ENCODE measurements around the gene SORCS3. TPM values are rescaled to one million over a fixed set of nuclear protein-coding genes. Genes with fewer than 3 reads are reported as not detected.

Gene SORCS3
- polyA plus RNA-seq, 4 donors, result 4.2 to 21.8 (median 4.8) TPM

- no peak for DNase-seq (ENCODE audit: low read depth in 4 of 4, low spot score in 3 of 4)
Measured at GRCh38 chr10:104899779-104900178, 258.7 kb downstream of the SORCS3 start.

DNA sequence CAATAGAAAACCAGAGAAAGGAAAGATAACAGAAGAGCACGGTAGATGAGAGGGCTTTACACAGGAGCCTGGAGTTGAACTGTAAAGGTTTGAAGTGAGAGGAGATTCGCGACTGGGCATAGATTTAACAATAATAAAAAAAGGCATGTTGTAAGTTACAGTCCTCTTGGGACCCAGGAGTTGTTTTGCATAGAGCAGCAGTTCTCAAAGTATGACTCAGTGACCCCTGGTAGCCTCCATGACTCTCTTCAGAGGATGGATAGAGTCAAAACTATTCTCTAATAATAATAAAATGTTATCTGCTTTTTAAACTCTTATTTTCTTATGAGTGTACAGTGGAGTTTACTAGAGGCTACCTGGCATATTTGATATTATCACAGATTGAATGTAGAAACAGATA, 262.3 kb downstream of the SORCS3 start:
- DNase-seq (ENCODE audit: low read depth in 4 of 4, low spot score in 3 of 4), result no peak

DNA sequence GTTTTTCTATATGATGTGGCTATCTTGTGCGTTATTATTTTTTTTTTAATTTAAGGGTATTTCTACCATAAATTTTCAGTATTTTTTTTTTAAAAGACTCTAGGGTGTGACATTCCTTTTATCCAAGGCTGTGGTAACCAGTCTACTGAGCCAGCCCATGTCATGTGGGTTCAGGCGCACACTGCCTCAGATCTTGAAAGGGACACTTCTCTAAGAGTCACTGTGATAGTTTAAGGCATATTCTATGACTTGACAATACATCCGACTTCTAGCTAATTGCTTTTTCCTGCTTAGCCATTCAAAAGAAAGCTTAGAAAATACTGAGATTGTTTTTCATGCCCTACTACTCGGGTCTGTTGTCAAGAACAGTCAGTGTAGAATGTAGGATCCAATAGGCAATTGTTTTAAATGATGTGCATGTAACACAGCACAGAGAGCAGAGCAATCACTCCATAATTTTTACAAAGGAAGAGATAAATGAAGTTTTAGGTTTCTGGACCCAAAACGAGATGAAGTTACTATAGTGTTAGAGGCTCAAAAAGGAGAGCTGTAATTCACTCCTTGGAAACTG, 263.7 kb downstream of the SORCS3 start:
- no peak for DNase-seq (ENCODE audit: low read depth in 4 of 4, low spot score in 3 of 4)

GRCh38 chr10:104906112-104906511, 265.0 kb downstream of the SORCS3 start:
- no peak for DNase-seq (ENCODE audit: low read depth in 4 of 4, low spot score in 3 of 4)

DNA sequence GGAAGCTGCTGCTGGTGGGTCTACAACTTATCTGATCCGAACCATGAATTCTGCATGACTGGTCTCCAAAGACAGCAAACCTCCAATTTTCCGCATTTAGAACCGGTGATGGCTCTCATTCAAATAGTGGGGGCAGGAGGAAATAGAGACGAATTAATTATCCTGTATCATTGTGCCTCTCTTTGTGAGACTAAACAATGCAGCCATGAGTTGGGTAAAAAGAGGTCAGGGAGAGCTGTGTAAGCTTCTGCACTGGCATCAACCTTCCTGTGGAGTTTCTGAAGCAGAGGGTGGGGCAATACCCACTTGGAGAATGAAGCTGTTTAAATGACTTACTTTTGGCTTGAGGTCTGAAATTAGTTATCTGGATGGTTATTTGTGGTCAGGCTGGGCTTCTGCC, 266.4 kb downstream of the SORCS3 start:
- DNase-seq (ENCODE audit: low read depth in 4 of 4, low spot score in 3 of 4), result no peak

- DNase-seq (ENCODE audit: low read depth in 4 of 4, low spot score in 3 of 4), result no peak
Measured at GRCh38 chr10:104908581-104908980, 267.5 kb downstream of the SORCS3 start.

DNA sequence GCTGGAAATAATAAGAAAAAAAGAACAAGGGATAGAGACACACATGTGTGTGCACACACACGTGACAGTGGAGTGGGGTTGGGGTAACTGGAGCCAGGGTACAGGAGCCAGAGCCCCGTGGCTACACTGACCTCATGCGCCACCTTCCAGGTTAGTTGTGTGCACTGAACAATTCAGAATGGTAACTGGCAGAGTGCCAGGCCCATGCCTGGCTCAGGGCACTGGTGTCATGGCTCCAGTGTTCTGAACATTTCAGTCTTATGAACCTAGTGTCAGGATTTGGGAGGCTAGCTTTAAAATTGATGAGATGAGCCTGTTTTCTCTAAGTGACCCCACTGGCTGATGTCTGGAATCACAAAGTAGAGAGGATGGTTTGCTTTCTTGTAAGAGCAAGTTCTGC, 269.6 kb downstream of the SORCS3 start:
- DNase-seq (ENCODE audit: low read depth in 4 of 4, low spot score in 3 of 4), result no peak

DNA sequence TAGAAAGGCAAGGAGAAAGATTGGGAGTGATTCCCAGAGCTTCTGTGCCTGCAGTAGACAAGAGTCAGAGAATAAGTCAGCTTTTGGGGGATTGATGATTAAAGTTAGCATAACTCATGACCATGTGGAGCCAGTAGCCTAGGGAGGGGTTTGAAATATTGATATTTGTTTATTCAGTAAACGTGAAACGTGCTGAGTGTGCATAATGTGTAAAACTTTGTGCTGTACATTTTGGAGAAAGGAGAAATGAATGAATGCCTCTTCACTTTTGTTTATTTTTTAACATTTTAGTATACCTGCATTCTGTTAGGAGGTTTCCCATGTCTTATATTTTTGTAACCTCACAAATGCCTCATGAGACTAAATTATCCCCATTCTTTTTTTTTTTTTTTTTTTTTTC, 272.3 kb downstream of the SORCS3 start:
- DNase-seq (ENCODE audit: low read depth in 4 of 4, low spot score in 3 of 4), result no peak

- no peak for DNase-seq (ENCODE audit: low read depth in 4 of 4, low spot score in 3 of 4)
Measured at GRCh38 chr10:104920476-104920875, 279.4 kb downstream of the SORCS3 start.

DNA sequence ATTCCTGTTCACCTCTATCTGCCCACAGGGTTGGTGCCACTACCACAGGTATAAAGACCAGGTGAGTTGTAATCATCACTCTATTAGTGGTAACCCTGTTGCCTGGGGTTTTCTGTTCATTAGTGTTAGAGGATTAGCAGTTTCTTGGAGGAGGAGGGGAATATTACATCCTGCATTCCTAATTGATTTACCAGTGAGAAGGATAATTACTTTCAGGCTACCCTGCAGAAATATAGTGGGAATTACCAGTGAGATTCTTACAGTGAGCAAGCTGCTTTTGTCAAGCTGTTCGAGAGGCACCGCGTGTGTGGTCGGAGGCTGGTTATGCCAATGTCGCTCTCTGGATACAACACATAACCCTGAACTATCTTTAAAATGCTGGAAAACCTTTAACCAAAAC, 280.7 kb downstream of the SORCS3 start:
- DNase-seq (ENCODE audit: low read depth in 4 of 4, low spot score in 3 of 4), result no peak

DNA sequence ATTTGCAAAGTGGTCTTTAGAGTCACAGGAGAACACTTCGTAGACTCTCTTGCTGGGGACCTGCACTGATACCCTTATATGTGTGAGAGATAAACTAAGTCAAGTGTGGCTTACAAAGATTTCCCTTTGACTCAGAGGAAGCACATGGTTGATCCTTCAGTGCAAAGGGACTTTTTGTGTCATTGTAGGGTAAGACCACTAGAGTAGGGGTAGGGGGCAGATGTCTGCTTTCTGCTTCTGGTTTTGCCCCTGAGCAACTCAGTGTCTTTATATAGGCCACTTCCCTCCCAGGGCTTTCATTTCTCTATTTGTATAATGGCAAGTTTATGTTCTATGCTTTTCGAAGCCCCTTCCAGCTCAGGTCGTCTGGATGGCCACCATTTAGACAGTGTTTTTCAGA, 281.7 kb downstream of the SORCS3 start:
- no peak for DNase-seq (ENCODE audit: low read depth in 4 of 4, low spot score in 3 of 4)

DNA sequence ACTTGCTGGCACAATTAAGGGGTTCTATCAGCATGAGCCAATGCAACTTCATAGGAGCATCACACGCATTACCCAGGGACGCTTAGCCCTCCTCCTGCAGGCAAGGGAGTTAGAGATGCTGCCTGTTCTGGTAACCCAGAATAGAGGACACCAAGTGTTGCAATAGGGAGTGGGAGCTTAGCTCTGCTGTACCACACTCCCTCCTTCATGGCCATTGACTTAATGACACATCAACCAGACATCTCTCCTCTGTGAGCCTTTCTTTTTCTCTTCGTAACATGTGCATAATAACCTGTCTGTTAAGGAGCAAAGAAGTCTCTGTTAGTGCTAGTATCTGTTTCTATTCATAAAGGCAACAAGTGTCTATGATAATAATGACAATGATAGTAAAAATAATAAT, 282.4 kb downstream of the SORCS3 start:
- no peak for DNase-seq (ENCODE audit: low read depth in 4 of 4, low spot score in 3 of 4)

- DNase-seq (ENCODE audit: low read depth in 4 of 4, low spot score in 3 of 4), result no peak
Measured at GRCh38 chr10:104924101-104924795, 283.2 kb downstream of the SORCS3 start.

- DNase-seq (ENCODE audit: low read depth in 4 of 4, low spot score in 3 of 4), result no peak
Measured at GRCh38 chr10:104925232-104925851, 284.3 kb downstream of the SORCS3 start.

DNA sequence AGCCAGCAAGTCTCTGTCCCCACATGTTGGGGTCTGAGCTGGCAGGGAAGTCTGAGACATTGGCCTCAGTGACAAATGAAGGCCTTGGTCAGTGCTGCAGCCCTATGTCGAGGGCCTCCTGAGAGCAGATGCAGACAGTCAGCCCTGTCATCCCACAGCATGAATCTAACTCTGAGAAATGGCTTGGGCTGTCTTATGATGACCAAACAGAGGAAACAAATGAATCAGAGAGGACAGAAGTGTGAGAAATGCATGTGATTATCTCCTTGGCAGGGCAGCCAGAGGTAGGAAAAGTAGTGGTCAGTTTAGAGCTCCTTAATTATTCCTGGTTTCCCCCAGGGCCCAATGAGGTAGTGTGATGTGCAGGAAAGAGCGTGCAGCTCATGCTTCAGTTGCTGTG, 287.6 kb downstream of the SORCS3 start:
- no peak for DNase-seq (ENCODE audit: low read depth in 4 of 4, low spot score in 3 of 4)

GRCh38 chr10:104931612-104932134, 290.6 kb downstream of the SORCS3 start:
- DNase-seq (ENCODE audit: low read depth in 4 of 4, low spot score in 3 of 4), result peak in 2 of 4 donors; percentile 31 to 60

DNA sequence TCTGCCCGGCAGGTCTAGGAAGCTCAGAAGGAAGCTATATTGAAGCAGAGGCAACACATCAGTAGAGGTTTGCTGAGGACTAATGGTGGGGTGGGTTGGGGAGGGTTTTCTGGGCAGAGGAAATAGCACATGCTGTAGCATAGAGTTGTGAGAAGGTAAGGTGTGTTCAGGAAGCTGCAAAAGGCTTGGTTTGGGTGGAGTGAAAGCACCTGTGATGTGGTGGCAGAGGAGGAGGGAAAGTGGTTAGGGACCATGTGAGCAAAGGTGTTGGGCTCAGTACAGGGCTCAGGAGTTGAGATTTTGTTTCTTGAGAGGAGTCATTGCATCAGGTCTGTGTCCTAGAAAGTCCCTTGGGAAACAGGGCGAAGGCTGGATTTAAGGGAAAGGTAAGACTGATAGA, 294.6 kb downstream of the SORCS3 start:
- no peak for DNase-seq (ENCODE audit: low read depth in 4 of 4, low spot score in 3 of 4)

DNA sequence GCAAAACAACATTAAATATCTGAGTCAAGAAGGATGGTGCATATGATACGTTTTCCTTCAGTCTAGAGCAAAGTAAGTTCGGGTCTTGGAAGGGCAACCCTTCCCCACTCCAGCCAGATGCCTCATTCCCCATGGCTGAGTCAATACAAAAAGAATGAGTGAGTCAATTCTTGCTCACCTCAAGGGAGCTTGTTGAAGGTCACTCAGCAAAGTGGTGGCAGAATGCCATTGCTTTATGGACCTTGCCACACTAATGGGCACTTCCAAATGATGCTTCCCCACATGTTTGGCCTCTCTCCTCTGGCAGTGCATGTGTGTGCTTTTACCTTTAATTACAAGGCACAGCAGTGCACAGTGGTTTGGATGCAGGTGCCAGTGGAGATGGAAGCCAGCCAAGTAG, 296.5 kb downstream of the SORCS3 start:
- no peak for DNase-seq (ENCODE audit: low read depth in 4 of 4, low spot score in 3 of 4)

DNA sequence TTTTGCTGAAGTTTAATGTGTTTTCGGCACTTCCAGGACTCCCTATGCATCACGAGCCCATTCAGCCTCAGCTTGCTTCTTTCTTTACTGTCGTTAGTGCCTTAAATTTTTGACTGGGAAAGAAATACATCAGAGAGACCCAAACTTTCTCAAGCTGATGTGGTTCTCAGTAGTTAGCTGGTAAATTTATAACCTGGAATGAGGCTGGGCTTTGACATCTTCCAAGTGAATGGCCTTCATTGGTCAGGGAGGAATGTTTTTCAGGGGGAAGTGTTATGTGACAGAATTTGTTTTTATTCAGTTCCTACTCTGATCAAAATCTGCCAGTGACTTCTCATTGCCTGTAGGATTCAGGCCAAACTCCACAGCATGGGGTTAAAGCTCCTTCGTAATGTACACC, 296.9 kb downstream of the SORCS3 start:
- DNase-seq (ENCODE audit: low read depth in 4 of 4, low spot score in 3 of 4), result no peak

DNA sequence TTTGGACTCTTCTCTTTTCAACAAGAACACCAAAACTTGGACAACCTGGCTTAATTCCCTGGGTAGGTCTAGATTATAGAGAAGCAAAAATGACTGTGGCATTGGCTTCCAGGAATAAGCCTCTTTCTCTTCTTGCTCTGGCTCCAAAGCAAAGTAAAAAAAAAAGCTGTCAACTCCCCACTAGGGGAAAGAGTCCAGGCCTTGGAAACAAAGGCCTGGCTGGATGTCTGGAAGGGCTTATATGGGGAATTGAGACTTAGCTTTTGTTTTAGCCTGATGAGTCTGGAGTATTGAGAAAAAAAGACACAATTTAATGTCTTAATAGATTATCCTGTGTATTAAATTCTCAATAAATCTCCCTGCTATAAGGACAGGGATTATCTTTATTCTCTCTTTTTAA, 300.6 kb downstream of the SORCS3 start:
- DNase-seq (ENCODE audit: low read depth in 4 of 4, low spot score in 3 of 4), result no peak

GRCh38 chr10:104947314-104947713, 306.2 kb downstream of the SORCS3 start:
- DNase-seq (ENCODE audit: low read depth in 4 of 4, low spot score in 3 of 4), result no peak
